Epithelial cell of esophagus (primary cell): Measurements from ENCODE around the gene CELA2A.
A peak's percentile ranks its signal among the peaks of the same experiment; 100 is the strongest.
"Not testable (repeated sequence)": the region's sequence is repeated elsewhere in the genome, so short reads cannot be mapped to it uniquely, and the experiment has no call there.

ENCODE experiments used
- DNase-seq: peaks from one replicate; pipeline ENCODE4 v3.0.0; 2010; ENCODE audit warnings: low read depth
- H3K4me3 ChIP-seq: 2 replicates; pipeline ENCODE4 v1.5.1; 2011; ENCODE audit warnings: mild to moderate bottlenecking, low read length, control low read depth
- TF ChIP-seq, protein P1 (sequence below): IDR thresholded peaks from 2 replicates; pipeline ENCODE4 v1.5.1; 2011; ENCODE audit warnings: low read depth, mild to moderate bottlenecking, low read length, control low read depth, inconsistent platforms; ENCODE audit not compliant: insufficient read depth; ENCODE audit errors: missing control alignments

CELA2A gene

DNA sequence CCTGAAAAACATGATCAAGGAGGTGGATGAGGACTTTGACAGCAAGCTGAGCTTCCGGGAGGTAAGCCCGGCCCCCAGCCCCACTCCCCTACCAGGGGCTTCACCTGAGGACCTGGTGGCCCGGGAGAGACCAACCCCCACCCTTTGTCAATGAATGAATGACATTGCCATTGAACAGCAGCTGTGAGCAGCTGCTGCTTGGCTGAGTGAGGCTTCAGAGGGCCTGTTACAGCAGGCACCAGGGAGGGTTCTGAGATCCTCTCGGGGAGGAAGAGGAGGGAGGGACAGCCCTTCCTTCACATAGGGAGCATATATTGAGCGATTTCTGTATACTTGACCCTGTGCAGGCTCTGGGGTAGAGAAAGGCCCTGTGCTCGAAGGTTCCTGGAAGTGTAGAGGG lies 30.6 kb upstream of the CELA2A start:
- no peak overlapping the region for H3K4me3 ChIP-seq
- DNase-seq: no peak
- TF ChIP-seq, protein P1, sequence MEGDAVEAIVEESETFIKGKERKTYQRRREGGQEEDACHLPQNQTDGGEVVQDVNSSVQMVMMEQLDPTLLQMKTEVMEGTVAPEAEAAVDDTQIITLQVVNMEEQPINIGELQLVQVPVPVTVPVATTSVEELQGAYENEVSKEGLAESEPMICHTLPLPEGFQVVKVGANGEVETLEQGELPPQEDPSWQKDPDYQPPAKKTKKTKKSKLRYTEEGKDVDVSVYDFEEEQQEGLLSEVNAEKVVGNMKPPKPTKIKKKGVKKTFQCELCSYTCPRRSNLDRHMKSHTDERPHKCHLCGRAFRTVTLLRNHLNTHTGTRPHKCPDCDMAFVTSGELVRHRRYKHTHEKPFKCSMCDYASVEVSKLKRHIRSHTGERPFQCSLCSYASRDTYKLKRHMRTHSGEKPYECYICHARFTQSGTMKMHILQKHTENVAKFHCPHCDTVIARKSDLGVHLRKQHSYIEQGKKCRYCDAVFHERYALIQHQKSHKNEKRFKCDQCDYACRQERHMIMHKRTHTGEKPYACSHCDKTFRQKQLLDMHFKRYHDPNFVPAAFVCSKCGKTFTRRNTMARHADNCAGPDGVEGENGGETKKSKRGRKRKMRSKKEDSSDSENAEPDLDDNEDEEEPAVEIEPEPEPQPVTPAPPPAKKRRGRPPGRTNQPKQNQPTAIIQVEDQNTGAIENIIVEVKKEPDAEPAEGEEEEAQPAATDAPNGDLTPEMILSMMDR: no peak

GRCh38 chr1:15426492-15427279 lies 29.8 kb upstream of the CELA2A start:
- H3K4me3 ChIP-seq: no peak overlapping the region
- TF ChIP-seq, protein P1: no peak
- peak; percentile 27 for DNase-seq

- no peak for DNase-seq
- no peak overlapping the region for H3K4me3 ChIP-seq
- TF ChIP-seq, protein P1: no peak
Observed at GRCh38 chr1:15427280-15427666, 29.3 kb upstream of the CELA2A start.

- H3K4me3 ChIP-seq, DNase-seq: not testable (repeated sequence)
Observed at GRCh38 chr1:15428252-15428651, 28.3 kb upstream of the CELA2A start.

- TF ChIP-seq, protein P1: no peak
- DNase-seq: no peak
- no peak overlapping the region for H3K4me3 ChIP-seq
Observed at GRCh38 chr1:15428815-15429435, 27.6 kb upstream of the CELA2A start.

DNA sequence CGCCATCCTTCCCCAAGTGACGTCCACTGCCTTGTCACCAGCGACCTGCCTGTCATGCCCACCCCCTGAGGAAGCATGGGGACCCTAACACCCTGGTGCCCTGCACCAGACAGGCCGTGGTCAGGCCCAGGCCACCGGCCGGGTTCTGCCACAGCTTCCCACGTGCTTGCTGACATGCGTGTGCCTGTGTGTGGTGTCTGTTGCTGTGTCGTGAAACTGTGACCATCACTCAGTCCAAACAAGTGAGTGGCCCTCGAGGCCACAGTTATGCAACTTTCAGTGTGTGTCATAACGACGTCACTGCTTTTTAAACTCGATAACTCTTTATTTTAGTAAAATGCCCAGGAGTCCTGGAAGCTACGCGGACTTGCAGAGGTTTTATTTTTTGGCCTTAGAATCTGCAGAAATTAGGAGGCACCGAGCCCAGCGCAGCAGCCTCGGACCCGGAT lies 26.8 kb upstream of the CELA2A start:
- H3K4me3 ChIP-seq: no peak overlapping the region
- peak; percentile 75 for DNase-seq
- TF ChIP-seq, protein P1: no peak

- H3K4me3 ChIP-seq: no peak overlapping the region
- DNase-seq: peak; percentile 54
- TF ChIP-seq, protein P1: peak; percentile 90
Observed at GRCh38 chr1:15430787-15431570, 25.6 kb upstream of the CELA2A start.
